Keratinocyte (primary cell): ENCODE data around the gene RPRD1B. TPM values are rescaled to one million over a fixed set of nuclear protein-coding genes. Genes with fewer than 3 reads are reported as not detected.

Source experiments
- DNase-seq: peaks from one replicate; pipeline ENCODE4 v3.0.0-alpha.2; 2011; ENCODE audit warnings: low read depth, missing footprints, low spot score
- FAIRE-seq: peaks from 2 replicates; lab custom pipeline; 2011; peaks lifted over from hg19 to GRCh38; lab: Jason Lieb, UNC
- H2AFZ ChIP-seq: 2 replicates; pipeline ENCODE4 v1.6.0; 2012; ENCODE audit warnings: low read length, control low read depth, inconsistent platforms; ENCODE audit not compliant: control insufficient read depth
- H3K27ac ChIP-seq: 2 replicates; pipeline ENCODE4 v1.5.1; 2011; ENCODE audit warnings: low read length; ENCODE audit not compliant: control insufficient read depth, insufficient read depth
- H3K27me3 ChIP-seq: 3 replicates; pipeline ENCODE4 v1.6.0; 2011; ENCODE audit warnings: low read length; ENCODE audit not compliant: control insufficient read depth, insufficient read depth; ENCODE audit errors: extremely low read depth
- H3K36me3 ChIP-seq, 2 experiments: 2 replicates in 1 of 2; 3 replicates in 1 of 2; pipeline ENCODE4 v1.5.1; 2011; ENCODE audit warnings: low read length in 2 of 2, mild to moderate bottlenecking in 1 of 2; ENCODE audit not compliant: control insufficient read depth in 2 of 2, insufficient read depth in 2 of 2; ENCODE audit errors: extremely low read depth in 1 of 2
- H3K4me1 ChIP-seq: 3 replicates; pipeline ENCODE4 v1.5.1; 2011; ENCODE audit warnings: low read length; ENCODE audit not compliant: control insufficient read depth, insufficient read depth; ENCODE audit errors: extremely low read depth
- H3K4me2 ChIP-seq: 3 replicates; pipeline ENCODE4 v1.6.0; 2011; ENCODE audit warnings: low read depth, low read length; ENCODE audit not compliant: control insufficient read depth, insufficient read depth; ENCODE audit errors: extremely low read depth
- H3K4me3 ChIP-seq, 3 experiments: fragments of 200-600 bp in 1 of 3; sonication (generic) in 1 of 3; 2 replicates in 2 of 3; 3 replicates in 1 of 3; pipeline ENCODE4 v1.5.1; 2011 to 2016; ENCODE audit warnings: low read length in 3 of 3, mild to moderate bottlenecking in 3 of 3, control low read depth in 2 of 3, inconsistent platforms in 1 of 3, low read depth in 1 of 3, mixed read lengths in 1 of 3, mixed run types in 1 of 3, moderate library complexity in 1 of 3; ENCODE audit not compliant: control insufficient read depth in 2 of 3, insufficient read depth in 2 of 3; ENCODE audit errors: extremely low read depth in 1 of 3
- H3K79me2 ChIP-seq: 2 replicates; pipeline ENCODE4 v1.6.0; 2012; ENCODE audit warnings: low read length; ENCODE audit not compliant: control insufficient read depth, insufficient read depth
- H3K9ac ChIP-seq: 3 replicates; pipeline ENCODE4 v1.6.0; 2011; ENCODE audit warnings: low read length; ENCODE audit not compliant: control insufficient read depth, insufficient read depth; ENCODE audit errors: extremely low read depth
- H3K9me1 ChIP-seq: 3 replicates; pipeline ENCODE4 v1.6.0; 2011; ENCODE audit warnings: low read length; ENCODE audit not compliant: control insufficient read depth, insufficient read depth; ENCODE audit errors: extremely low read depth
- H3K9me3 ChIP-seq: 2 replicates; pipeline ENCODE4 v1.5.1; 2012; ENCODE audit warnings: low read depth, low read length; ENCODE audit not compliant: control insufficient read depth
- H4K20me1 ChIP-seq: 3 replicates; pipeline ENCODE4 v1.6.0; 2011; ENCODE audit warnings: low read length; ENCODE audit not compliant: control insufficient read depth, insufficient read depth; ENCODE audit errors: extremely low read depth
- CTCF ChIP-seq, 3 experiments: IDR thresholded peaks in 1 of 3; conservative IDR thresholded peaks in 1 of 3; optimal IDR thresholded peaks in 1 of 3; 2 replicates in 2 of 3; 3 replicates in 1 of 3; pipeline versions ENCODE3 to v1.5.1; 2011; ENCODE audit warnings: low read length in 3 of 3, mild to moderate bottlenecking in 3 of 3, moderate library complexity in 2 of 3, control low read depth in 1 of 3, inconsistent platforms in 1 of 3; ENCODE audit not compliant: insufficient read depth in 2 of 3; ENCODE audit errors: extremely low read depth in 1 of 3
- EZH2 ChIP-seq: IDR thresholded peaks from one replicate; pipeline ENCODE4 v1.6.1; 2012; ENCODE audit warnings: inconsistent platforms, mild to moderate bottlenecking, low read length, moderate library complexity
- dilution Hi-C: fragments of 300-500 bp; cut with MboI; formaldehyde crosslinking; loops from one replicate; pipeline ENCODE4 v1.7.0; 2020; ENCODE audit warnings: low sequenced_read_pairs; ENCODE audit not compliant: extremely low pct_ligation_motif_present
- polyA plus RNA-seq, 5 experiments: library from polyadenylated mRNA; depleted of rRNA in 3 of 5; stranded (reverse) in 3 of 5; stranded (forward) in 1 of 5; unstranded in 1 of 5; fragments of >200 nt; gene quantifications; 1 replicate in 1 of 5; 2 replicates in 3 of 5; 3 replicates in 1 of 5; pipeline versions ENCODE4 v1.2.1 to v1.2.3, GENCODE V29; 2011 to 2012; ENCODE audit warnings: missing spikeins in 2 of 5, low read depth in 1 of 5, low replicate concordance in 1 of 5

RPRD1B gene
- polyA plus RNA-seq, 1 donor (not counting 4 experiments of a cell fraction or from before 2014, with no cell fraction given) = 19.9 TPM

- no peaks in the 10 kb centered on the region for H4K20me1 ChIP-seq
- no peak overlapping the region for H3K4me2 ChIP-seq
- H3K36me3 ChIP-seq = peaks cover 9 to 27% of the 10 kb centered on the region in 2 experiments
- H3K4me1 ChIP-seq = no peaks in the 10 kb centered on the region
- peaks cover 9% of the 10 kb centered on the region for H3K79me2 ChIP-seq
- dilution Hi-C loops = no loop called here
- FAIRE-seq (no peak), DNase-seq (no peak)
- TF ChIP-seq CTCF (optimal IDR thresholded peaks at IDR 0.05 in 1 of 3, IDR thresholded peaks at IDR 0.05 in 1 of 3, conservative IDR thresholded peaks at IDR 0.05 in 1 of 3; ENCODE audit: extremely low read depth in 1 of 3, insufficient read depth in 2 of 3, low read length in 3 of 3) = no peak
- no peak for TF ChIP-seq EZH2
- H3K27ac ChIP-seq = no peak overlapping the region
- H3K9ac ChIP-seq = no peak overlapping the region
- H3K9me3 ChIP-seq = no peaks in the 10 kb centered on the region
- no peak overlapping the region for H2AFZ ChIP-seq
- H3K27me3 ChIP-seq = no peaks in the 10 kb centered on the region
- H3K4me3 ChIP-seq = no peak overlapping the region
- no peaks in the 10 kb centered on the region for H3K9me1 ChIP-seq
Measured at GRCh38 chr20:38085026-38085425, 51.5 kb downstream of the RPRD1B start.

- Histone ChIP-seq H3K27ac (no peak overlapping the region), H3K27me3 (no peaks in the 10 kb centered on the region)
- FAIRE-seq = no peak
Measured at GRCh38 chr20:38089500-38089899, 56.0 kb downstream of the RPRD1B start.

More at GRCh38 chr20:38089500-38089899, 56.0 kb downstream of the RPRD1B start:
- Histone ChIP-seq H2AFZ (no peak overlapping the region), H3K9me3 (no peaks in the 10 kb centered on the region), H3K9me1 (no peaks in the 10 kb centered on the region), H3K4me1 (peaks cover 9% of the 10 kb centered on the region), H3K4me2 (no peak overlapping the region), H3K9ac (no peak overlapping the region), H3K36me3 (peaks cover 19 to 38% of the 10 kb centered on the region in 2 experiments), H4K20me1 (no peaks in the 10 kb centered on the region), H3K4me3 (no peak overlapping the region), H3K79me2 (no peaks in the 10 kb centered on the region)
- TF ChIP-seq EZH2 (no peak), CTCF (optimal IDR thresholded peaks at IDR 0.05 in 1 of 3, IDR thresholded peaks at IDR 0.05 in 1 of 3, conservative IDR thresholded peaks at IDR 0.05 in 1 of 3; ENCODE audit: extremely low read depth in 1 of 3, insufficient read depth in 2 of 3, low read length in 3 of 3) (no peak)
- no peak for DNase-seq
- dilution Hi-C loops = no loop called here
